ENCODE measurements around the gene SPAG17. TPM values are rescaled to one million over a fixed set of nuclear protein-coding genes. Genes with fewer than 3 reads are reported as not detected.

The SPAG17 gene
- total RNA-seq, 1 donor = 3.3 TPM

- Histone ChIP-seq H3K4me3 (ENCODE audit: insufficient read depth, low read length) (no peak overlapping the region), H3K4me1 (ENCODE audit: insufficient read depth, low read length) (peaks cover 12% of the 10 kb centered on the region)
These were observed 37.5 kb downstream of the SPAG17 start for GRCh38 chr1:118147522-118147921.

DNA sequence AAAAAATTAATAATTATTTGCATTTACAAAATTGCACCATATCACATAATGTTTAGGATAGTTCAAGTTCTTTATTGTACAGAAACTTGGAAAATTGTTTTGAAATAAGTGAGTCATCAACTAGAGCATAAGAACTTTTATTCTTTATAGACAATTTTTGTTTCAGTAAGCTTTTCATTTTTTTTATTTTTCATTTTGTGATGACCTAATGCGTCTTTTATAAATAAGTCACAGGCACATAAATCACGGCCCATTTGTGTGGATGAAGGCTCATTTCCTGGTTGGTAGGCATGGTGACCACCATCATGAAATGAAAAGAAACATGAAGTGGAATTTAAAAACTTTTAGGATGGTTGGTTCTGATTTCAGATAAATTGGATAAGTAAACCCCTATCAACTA is 39.3 kb downstream of the SPAG17 start:
- Histone ChIP-seq H3K79me2 (ENCODE audit: insufficient read depth, low read length) (no peaks in the 10 kb centered on the region), H2AFZ (ENCODE audit: low read length) (no peak overlapping the region), H4K20me1 (ENCODE audit: insufficient read depth, low read length) (no peaks in the 10 kb centered on the region), H3K27me3 (ENCODE audit: insufficient read depth, low read length) (no peaks in the 10 kb centered on the region), H3K4me3 (ENCODE audit: insufficient read depth, low read length) (no peak overlapping the region), H3K4me2 (ENCODE audit: insufficient read depth, low read length) (no peak overlapping the region), H3K9me3 (ENCODE audit: low read depth, low read length) (no peaks in the 10 kb centered on the region), H3K27ac (ENCODE audit: low read depth, low read length) (no peak overlapping the region), H3K4me1 (ENCODE audit: insufficient read depth, low read length) (peaks cover 12% of the 10 kb centered on the region), H3K36me3 (ENCODE audit: insufficient read depth, low read length) (no peaks in the 10 kb centered on the region)
- no peak for DNase-seq (ENCODE audit: insufficient read length, low spot score, missing footprints)
- no peak for TF ChIP-seq CTCF (IDR thresholded peaks at IDR 0.05; ENCODE audit: extremely low read depth, low read depth, low read length)

More at GRCh38 chr1:118147522-118147921, 37.5 kb downstream of the SPAG17 start:
- Histone ChIP-seq H3K27ac (ENCODE audit: low read depth, low read length) (peak overlapping the region; percentile 51), H3K79me2 (ENCODE audit: insufficient read depth, low read length) (no peaks in the 10 kb centered on the region), H3K9me3 (ENCODE audit: low read depth, low read length) (no peaks in the 10 kb centered on the region), H3K36me3 (ENCODE audit: insufficient read depth, low read length) (no peaks in the 10 kb centered on the region), H3K27me3 (ENCODE audit: insufficient read depth, low read length) (no peaks in the 10 kb centered on the region), H3K4me2 (ENCODE audit: insufficient read depth, low read length) (peak overlapping the region; percentile 28), H2AFZ (ENCODE audit: low read length) (no peak overlapping the region), H4K20me1 (ENCODE audit: insufficient read depth, low read length) (no peaks in the 10 kb centered on the region)
- no peak for TF ChIP-seq CTCF (IDR thresholded peaks at IDR 0.05; ENCODE audit: extremely low read depth, low read depth, low read length)
- peak; percentile 25 for DNase-seq (ENCODE audit: insufficient read length, low spot score, missing footprints)

DNA sequence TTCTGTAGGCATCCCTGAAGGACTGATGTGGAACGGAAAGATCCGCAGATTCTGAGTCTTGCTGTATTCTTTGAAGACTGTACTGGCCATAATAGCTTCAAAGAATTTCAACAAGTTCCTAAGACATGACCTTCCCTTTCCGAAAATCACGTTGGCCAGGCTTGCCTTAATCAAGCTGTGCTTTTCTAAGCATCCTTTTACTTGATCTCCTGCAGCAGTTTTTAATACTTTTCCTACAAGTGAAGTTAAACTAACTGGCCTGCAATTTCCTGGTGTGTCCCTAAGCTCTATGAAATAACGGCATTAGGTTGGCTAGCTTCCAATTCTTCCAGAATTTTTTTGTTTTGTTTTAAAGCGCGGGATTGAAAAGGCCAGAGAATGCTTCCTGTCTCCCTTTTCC is 40.3 kb downstream of the SPAG17 start:
- Histone ChIP-seq H3K4me2 (ENCODE audit: insufficient read depth, low read length) (no peak overlapping the region), H3K79me2 (ENCODE audit: insufficient read depth, low read length) (no peaks in the 10 kb centered on the region), H2AFZ (ENCODE audit: low read length) (peak overlapping the region; percentile 70), H3K9me3 (ENCODE audit: low read depth, low read length) (no peaks in the 10 kb centered on the region), H4K20me1 (ENCODE audit: insufficient read depth, low read length) (no peaks in the 10 kb centered on the region), H3K27me3 (ENCODE audit: insufficient read depth, low read length) (no peaks in the 10 kb centered on the region), H3K4me3 (ENCODE audit: insufficient read depth, low read length) (no peak overlapping the region), H3K27ac (ENCODE audit: low read depth, low read length) (no peak overlapping the region), H3K36me3 (ENCODE audit: insufficient read depth, low read length) (no peaks in the 10 kb centered on the region), H3K4me1 (ENCODE audit: insufficient read depth, low read length) (peaks cover 12% of the 10 kb centered on the region)
- no peak for TF ChIP-seq CTCF (IDR thresholded peaks at IDR 0.05; ENCODE audit: extremely low read depth, low read depth, low read length)
- no peak for DNase-seq (ENCODE audit: insufficient read length, low spot score, missing footprints)

DNA sequence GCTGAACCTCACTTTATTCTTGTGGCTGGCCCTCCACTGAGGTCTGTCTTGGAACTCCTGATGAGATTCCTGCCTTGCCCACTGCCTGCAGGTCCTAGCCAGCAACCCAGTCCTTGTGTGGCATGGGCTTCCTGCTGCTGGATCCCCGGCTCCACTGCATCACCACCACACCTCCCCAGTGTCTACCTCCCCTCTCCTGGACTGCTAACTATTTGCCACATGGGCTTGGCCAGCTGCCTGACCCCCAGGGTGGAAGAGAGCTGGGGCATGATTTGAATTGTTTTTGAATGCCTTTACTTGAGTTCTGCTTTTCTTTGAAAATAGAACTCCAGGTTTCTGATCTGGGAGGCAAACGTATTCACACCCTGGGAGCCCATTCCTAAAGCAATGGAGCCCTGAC is 41.2 kb downstream of the SPAG17 start:
- no peaks in the 10 kb centered on the region for H4K20me1 ChIP-seq (ENCODE audit: insufficient read depth, low read length)
- TF ChIP-seq CTCF (IDR thresholded peaks at IDR 0.05; ENCODE audit: extremely low read depth, low read depth, low read length) = no peak
- H3K9me3 ChIP-seq (ENCODE audit: low read depth, low read length) = no peaks in the 10 kb centered on the region
- no peaks in the 10 kb centered on the region for H3K36me3 ChIP-seq (ENCODE audit: insufficient read depth, low read length)
- H3K4me2 ChIP-seq (ENCODE audit: insufficient read depth, low read length) = no peak overlapping the region
- peaks cover 12% of the 10 kb centered on the region for H3K4me1 ChIP-seq (ENCODE audit: insufficient read depth, low read length)
- H3K27ac ChIP-seq (ENCODE audit: low read depth, low read length) = no peak overlapping the region
- H2AFZ ChIP-seq (ENCODE audit: low read length) = peak overlapping the region; percentile 23
- no peaks in the 10 kb centered on the region for H3K79me2 ChIP-seq (ENCODE audit: insufficient read depth, low read length)
- no peaks in the 10 kb centered on the region for H3K27me3 ChIP-seq (ENCODE audit: insufficient read depth, low read length)
- no peak overlapping the region for H3K4me3 ChIP-seq (ENCODE audit: insufficient read depth, low read length)
- DNase-seq (ENCODE audit: insufficient read length, low spot score, missing footprints) = no peak
